ENCODE data around the gene JTB. TPM values are rescaled to one million over a fixed set of nuclear protein-coding genes. Genes with fewer than 3 reads are reported as not detected.

Gene JTB
- total and polyA plus RNA-seq, 2 of the 4 experiments (the other 2 are of a cell fraction), result 123 to 138 TPM

GRCh38 chr1:153968000-153968363, 9.5 kb downstream of the JTB start:
- Histone ChIP-seq H2AFZ (replicated peaks; ENCODE audit: low read length, poor library complexity) (peak overlapping the region; percentile 90), H3K36me3 (ENCODE audit: control insufficient read depth, insufficient read depth, low read length) (peaks cover under 1% of the 10 kb centered on the region; the same call in 1 of the 2 replicates), H2BK120ac (ENCODE audit: low read depth, low read length) (peak overlapping the region; percentile 9; the same call in 1 of the 2 replicates), H2BK20ac (ENCODE audit: low read depth, low read length) (no peak overlapping the region), H2BK15ac (ENCODE audit: low read depth, low read length) (no peak overlapping the region), H3K27me3 (ENCODE audit: control insufficient read depth, insufficient read depth, low read length) (no peaks in the 10 kb centered on the region), H3K79me1 (ENCODE audit: low read depth in 1 of 2, low read length in 2 of 2) (peaks cover 5 to 38% of the 10 kb centered on the region in 2 experiments; a peak in 3 of 4 replicates), H3K9me3 (ENCODE audit: control insufficient read depth, insufficient read depth, low read length) (no peaks in the 10 kb centered on the region), H3K4ac (ENCODE audit: low read depth, low read length) (peak overlapping the region; percentile 80), H2AK9ac (replicated peaks; ENCODE audit: low read depth, low read length, poor library complexity) (peak overlapping the region; percentile 73), H3K4me3 (ENCODE audit: insufficient read depth, low read depth, low read length) (peak overlapping the region; percentile 48), H4K20me1 (ENCODE audit: insufficient read depth, low read length) (no peaks in the 10 kb centered on the region; the same call in 1 of the 2 replicates), H3K9me1 (ENCODE audit: insufficient read depth, low read length) (peaks cover 7% of the 10 kb centered on the region; the same call in 1 of the 2 replicates), H3K4me2 (ENCODE audit: low read depth, low read length) (peak overlapping the region; percentile 87), H3K9ac (ENCODE audit: low read depth, low read length) (peak overlapping the region; percentile 21), H3K56ac (ENCODE audit: extremely low read depth, insufficient read depth, low read length) (peak overlapping the region; percentile 46), H4K5ac (ENCODE audit: low read depth, low read length) (peak overlapping the region; percentile 46), H2AK5ac (ENCODE audit: low read depth, low read length) (peak overlapping the region; percentile 8; the same call in 1 of the 2 replicates), H3K27ac (ENCODE audit: insufficient read depth, low read length) (peak overlapping the region; percentile 4), H3K23ac (ENCODE audit: low read depth, low read length) (peak overlapping the region; percentile 55; the same call in 1 of the 2 replicates), H3K18ac (ENCODE audit: low read depth, low read length) (no peak overlapping the region; the same call in 1 of the 2 replicates), H3K14ac (replicated peaks; ENCODE audit: low read depth, low read length) (peak overlapping the region; percentile 39), H3K4me1 (ENCODE audit: control insufficient read depth, insufficient read depth, low read length) (0 out of 2 replicates have a peak, but pooled peaks cover 1% of the 10 kb centered on the region), H4K91ac (ENCODE audit: insufficient read depth, low read depth, low read length) (peak overlapping the region; percentile 69), H2BK5ac (ENCODE audit: low read depth, low read length, poor library complexity, severe bottlenecking) (peak overlapping the region; percentile 18), H4K8ac (ENCODE audit: low read depth in 2 of 2, low read length in 2 of 2) (peak overlapping the region; percentile 8 to 93)
- WGBS, 2 experiments (ENCODE audit: extremely low coverage in 2 of 2, insufficient read length in 1 of 2), result 12% methylated on average over 3 of the region's 8 CpGs; no CpG with 5 or more reads in 1 of the 2 experiments
- ChIA-PET POLR2A (ENCODE audit: unreplicated experiment) (interaction anchor here (1.3 to 1.5 kb wide), 3 partner anchors 10 to 45 kb away, joined by 3 to 5 read pairs (median 3); partner anchors contain the start of genes JTB and RPS27), CTCF (interaction anchor here (0.7 to 1.2 kb wide), 5 partner anchors 9 to 205 kb away, joined by 3 to 4 read pairs (median 3); partner anchors contain the start of gene JTB)
- ATAC-seq (ENCODE audit: low read depth) (no peak), DNase-seq (no peak)
- no TSS peak for BruUV-seq (replicated peaks)
- dilution Hi-C loops (cut with HindIII; ENCODE audit: low sequenced_read_pairs, unreplicated experiment) (no loop called here), intact Hi-C loops (cut with micrococcal nuclease) (no loop called here), in situ Hi-C loops (cut with MboI; ENCODE audit: low sequenced_read_pairs) (loop anchor here (25.0 kb wide), 1 partner anchor 431 kb away; the partner anchor contains the start of genes S100A3, S100A4, S100A5 and S100A6)
- no peak for TF ChIP-seq CHD1 (IDR thresholded peaks at IDR 0.05; ENCODE audit: low read depth, low read length)
- no peak for TF ChIP-seq USF2 (IDR thresholded peaks at IDR 0.05; ENCODE audit: low read depth, low read length)
- TF ChIP-seq MXI1 (IDR thresholded peaks at IDR 0.05; ENCODE audit: borderline replicate concordance, low read depth, low read length), result no peak
- TF ChIP-seq SMC3 (IDR thresholded peaks at IDR 0.05; ENCODE audit: low read depth, low read length), result no peak
- TF ChIP-seq FOS (IDR thresholded peaks at IDR 0.05; ENCODE audit: low read depth, low read length), result no peak
- no peak for TF ChIP-seq RAD21 (IDR thresholded peaks at IDR 0.05; ENCODE audit: low read length)
- no peak for TF ChIP-seq RCOR1 (IDR thresholded peaks at IDR 0.05; ENCODE audit: insufficient replicate concordance, low read length)
- no peak for TF ChIP-seq BHLHE40 (IDR thresholded peaks at IDR 0.05; ENCODE audit: low read depth, low read length)
- no peak for TF ChIP-seq MAZ (IDR thresholded peaks at IDR 0.05; ENCODE audit: borderline replicate concordance, low read depth, low read length)
- TF ChIP-seq RFX5 (IDR thresholded peaks at IDR 0.05; ENCODE audit: low read depth, low read length), result no peak
- no peak for TF ChIP-seq CEBPB (IDR thresholded peaks at IDR 0.05; ENCODE audit: low read depth, low read length)
- no peak for TF ChIP-seq POLR2A (IDR thresholded peaks at IDR 0.05; ENCODE audit: low read depth, low read length)
- no peak for TF ChIP-seq NFE2L2 (IDR thresholded peaks at IDR 0.05; ENCODE audit: low read depth, low read length)
- no peak for TF ChIP-seq CTCF (conservative IDR thresholded peaks at IDR 0.05; ENCODE audit: low read depth, low read length)
- no peak for TF ChIP-seq ELK1 (IDR thresholded peaks at IDR 0.05; ENCODE audit: borderline replicate concordance, low read depth, low read length)
